ENCODE measurements around the gene FRRS1L.
A peak's percentile ranks its signal among the peaks of the same experiment; 100 is the strongest.

The FRRS1L gene

GRCh38 chr9:109203761-109204360, 36.8 kb upstream of the FRRS1L start:
- TF ChIP-seq, protein P1, sequence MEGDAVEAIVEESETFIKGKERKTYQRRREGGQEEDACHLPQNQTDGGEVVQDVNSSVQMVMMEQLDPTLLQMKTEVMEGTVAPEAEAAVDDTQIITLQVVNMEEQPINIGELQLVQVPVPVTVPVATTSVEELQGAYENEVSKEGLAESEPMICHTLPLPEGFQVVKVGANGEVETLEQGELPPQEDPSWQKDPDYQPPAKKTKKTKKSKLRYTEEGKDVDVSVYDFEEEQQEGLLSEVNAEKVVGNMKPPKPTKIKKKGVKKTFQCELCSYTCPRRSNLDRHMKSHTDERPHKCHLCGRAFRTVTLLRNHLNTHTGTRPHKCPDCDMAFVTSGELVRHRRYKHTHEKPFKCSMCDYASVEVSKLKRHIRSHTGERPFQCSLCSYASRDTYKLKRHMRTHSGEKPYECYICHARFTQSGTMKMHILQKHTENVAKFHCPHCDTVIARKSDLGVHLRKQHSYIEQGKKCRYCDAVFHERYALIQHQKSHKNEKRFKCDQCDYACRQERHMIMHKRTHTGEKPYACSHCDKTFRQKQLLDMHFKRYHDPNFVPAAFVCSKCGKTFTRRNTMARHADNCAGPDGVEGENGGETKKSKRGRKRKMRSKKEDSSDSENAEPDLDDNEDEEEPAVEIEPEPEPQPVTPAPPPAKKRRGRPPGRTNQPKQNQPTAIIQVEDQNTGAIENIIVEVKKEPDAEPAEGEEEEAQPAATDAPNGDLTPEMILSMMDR (IDR thresholded peaks at IDR 0.05; ENCODE audit: low read depth, low read length): no peak
- H3K4me3 ChIP-seq (ENCODE audit: low read depth, low read length): no peak overlapping the region

- TF ChIP-seq, protein P1 (IDR thresholded peaks at IDR 0.05; ENCODE audit: low read depth, low read length): no peak
- no peak overlapping the region for H3K4me3 ChIP-seq (ENCODE audit: low read depth, low read length)
Measured at GRCh38 chr9:109199676-109200075, 32.6 kb upstream of the FRRS1L start.

DNA sequence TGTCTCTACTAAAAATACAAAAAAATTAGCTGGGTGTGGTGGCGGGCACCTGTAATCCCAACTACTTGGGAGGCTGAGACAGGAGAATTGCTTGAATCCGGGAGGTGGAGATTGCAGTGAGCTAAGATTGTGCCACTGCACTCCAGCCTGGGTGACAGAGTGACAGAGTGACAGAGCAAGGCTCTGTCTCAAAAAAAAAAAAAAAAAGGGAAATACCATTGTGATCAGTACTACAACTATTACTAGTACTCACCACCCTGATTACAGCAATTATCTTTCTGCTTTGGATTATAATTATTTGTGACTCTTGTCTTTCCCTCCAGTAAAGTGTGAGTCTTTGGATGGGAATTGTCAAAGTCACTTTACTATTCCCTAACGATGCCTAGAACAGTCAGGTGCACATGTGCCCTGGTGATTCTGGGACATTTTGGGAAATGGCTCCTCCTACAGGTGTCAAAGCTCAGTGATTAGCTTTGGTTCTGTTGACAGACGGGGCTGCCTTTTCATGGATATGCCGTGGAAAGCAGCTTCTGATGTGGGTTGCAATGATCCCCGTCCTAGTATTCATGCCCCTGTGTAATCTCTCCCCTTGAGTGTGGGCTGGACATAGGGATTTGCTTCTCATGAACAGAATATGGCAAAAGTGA, 31.8 kb upstream of the FRRS1L start:
- no peak overlapping the region for H3K4me3 ChIP-seq (ENCODE audit: low read depth, low read length)
- TF ChIP-seq, protein P1 (IDR thresholded peaks at IDR 0.05; ENCODE audit: low read depth, low read length): no peak

GRCh38 chr9:109193974-109194556, 27.0 kb upstream of the FRRS1L start:
- H3K4me3 ChIP-seq (ENCODE audit: low read depth, low read length): no peak overlapping the region
- TF ChIP-seq, protein P1 (IDR thresholded peaks at IDR 0.05; ENCODE audit: low read depth, low read length): no peak

DNA sequence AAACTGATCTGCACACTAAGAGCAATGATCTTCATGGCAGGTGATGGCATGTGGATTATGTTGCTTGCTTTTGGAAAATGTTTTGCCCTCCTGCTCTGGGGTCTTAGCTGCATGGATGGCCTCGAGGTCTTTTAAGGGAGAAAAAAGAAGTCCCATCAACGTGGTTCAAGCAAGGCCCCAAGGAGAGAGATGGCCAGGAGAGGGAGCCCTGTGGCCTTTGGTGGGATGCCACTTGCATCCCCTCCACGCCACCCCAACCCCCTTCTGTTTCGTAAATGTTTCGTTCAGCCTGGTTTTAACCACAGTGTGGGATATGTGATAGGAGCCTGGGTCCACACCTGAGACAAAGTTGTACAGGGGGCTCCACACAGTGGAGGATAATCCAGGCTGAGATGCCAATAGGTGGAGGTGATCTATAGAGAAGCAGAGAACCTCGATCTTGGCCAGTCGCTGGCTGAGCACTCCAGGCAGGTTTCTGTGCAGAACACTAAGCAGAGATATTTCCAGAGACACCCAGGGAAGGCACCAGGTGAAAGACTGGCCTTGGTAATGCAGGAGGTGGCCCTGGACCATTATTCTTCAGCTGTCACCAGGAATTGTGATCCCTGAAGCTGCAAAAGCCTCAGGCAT, 25.8 kb upstream of the FRRS1L start:
- TF ChIP-seq, protein P1 (IDR thresholded peaks at IDR 0.05; ENCODE audit: low read depth, low read length): peak; percentile 43; the same call in 1 of the 2 replicates
- H3K4me3 ChIP-seq (ENCODE audit: low read depth, low read length): no peak overlapping the region

GRCh38 chr9:109191746-109192145, 24.7 kb upstream of the FRRS1L start:
- H3K4me3 ChIP-seq (ENCODE audit: low read depth, low read length): no peak overlapping the region
- TF ChIP-seq, protein P1 (IDR thresholded peaks at IDR 0.05; ENCODE audit: low read depth, low read length): no peak

GRCh38 chr9:109190151-109190550, 23.1 kb upstream of the FRRS1L start:
- H3K4me3 ChIP-seq (ENCODE audit: low read depth, low read length): no peak overlapping the region
- TF ChIP-seq, protein P1 (IDR thresholded peaks at IDR 0.05; ENCODE audit: low read depth, low read length): no peak
